ENCODE measurements around the gene SAC3D1. TPM values are rescaled to one million over a fixed set of nuclear protein-coding genes. Genes with fewer than 3 reads are reported as not detected.

The SAC3D1 gene
- total and polyA plus RNA-seq, 9 of the 15 experiments (the other 6 are each of a cell fraction or from before 2014, with no cell fraction given), result 0.20 to 35.2 (median 5.8) TPM

DNA sequence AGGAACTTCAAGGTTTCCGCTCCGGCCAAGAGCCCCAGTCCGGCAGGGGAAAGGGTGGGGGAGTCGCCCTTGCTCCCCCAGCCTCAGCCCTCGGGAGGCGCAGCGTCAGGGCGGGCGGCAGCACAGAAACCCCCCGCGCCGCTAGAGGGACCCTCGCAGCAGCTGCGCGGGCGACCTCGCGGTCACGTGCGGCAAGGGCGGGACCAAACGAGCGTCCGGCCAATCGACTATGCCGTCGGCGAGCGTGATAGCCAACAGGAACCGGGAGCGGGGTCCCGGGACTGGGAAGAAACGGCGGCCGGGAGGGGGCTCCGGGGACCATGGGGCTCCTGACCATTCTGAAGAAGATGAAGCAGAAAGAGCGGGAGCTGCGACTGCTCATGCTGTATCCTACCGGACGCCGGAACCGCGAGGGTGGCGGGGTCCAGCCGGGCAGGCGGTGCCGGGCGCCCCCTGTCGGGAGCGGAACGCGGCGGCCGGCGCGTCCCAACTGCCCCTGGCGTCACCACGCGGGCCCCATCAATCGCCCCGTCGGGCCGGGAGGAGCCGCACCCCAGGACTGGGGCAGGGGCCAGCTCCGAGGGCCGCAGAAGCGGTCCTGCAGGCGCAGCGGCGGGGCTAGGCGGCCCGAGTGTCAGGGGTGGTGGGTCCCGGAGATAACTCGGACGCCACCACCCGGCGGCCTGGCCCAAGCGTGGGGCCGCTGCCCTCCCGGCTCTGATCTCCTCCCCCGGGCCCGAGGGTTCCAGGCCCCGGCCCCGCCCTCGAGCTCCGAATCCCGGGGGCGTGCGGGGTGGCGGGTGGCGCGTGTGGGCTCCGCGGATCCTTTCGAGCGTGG lies 26.9 kb upstream of the SAC3D1 start, which contains the start of gene ARL2 (continued):
- peak; percentile 69 for TF ChIP-seq ZNF609 (CRISPR knock-in tag; IDR thresholded peaks at IDR 0.05; ENCODE audit: borderline replicate concordance)
- TF ChIP-seq POLR3G (IDR thresholded peaks at IDR 0.05; ENCODE audit: extremely low read depth, insufficient read length, insufficient replicate concordance), result no peak
- no peak for TF ChIP-seq TEAD4 (IDR thresholded peaks at IDR 0.05; ENCODE audit: low read length)
- TF ChIP-seq TEAD4 (CRISPR knock-in tag; IDR thresholded peaks at IDR 0.05; ENCODE audit: borderline replicate concordance), result peak; percentile 99
- peak; percentile 78 for TF ChIP-seq HNRNPL (IDR thresholded peaks at IDR 0.05; ENCODE audit: low read depth, low read length)
- peak; percentile 56; the same call in 1 of the 2 replicates for TF ChIP-seq TRIM28 (IDR thresholded peaks at IDR 0.05)
- TF ChIP-seq SRSF9 (IDR thresholded peaks at IDR 0.05; ENCODE audit: borderline replicate concordance, low read depth, low read length), result no peak
- no peak for TF ChIP-seq TBL1XR1 (IDR thresholded peaks at IDR 0.05; ENCODE audit: low read length in 2 of 2)
- TF ChIP-seq SMAD1 (IDR thresholded peaks at IDR 0.05; ENCODE audit: low read depth, low read length, partially characterized antibody), result no peak
- TF ChIP-seq BCL6 (CRISPR knock-in tag; IDR thresholded peaks at IDR 0.05), result no peak
- TF ChIP-seq TEAD2 (tag; IDR thresholded peaks at IDR 0.05), result no peak
- TF ChIP-seq SAP30 (IDR thresholded peaks at IDR 0.05; ENCODE audit: borderline replicate concordance, insufficient read depth, low read depth, low read length, poor library complexity, severe bottlenecking), result peak; percentile 61
- no peak for TF ChIP-seq BRF2 (IDR thresholded peaks at IDR 0.05; ENCODE audit: borderline replicate concordance, insufficient read depth, insufficient read length)
- TF ChIP-seq ZNF274 (IDR thresholded peaks at IDR 0.05; ENCODE audit: borderline replicate concordance, low read depth, low read length), result no peak
- TF ChIP-seq NFXL1 (CRISPR knock-in tag; IDR thresholded peaks at IDR 0.05), result no peak
- TF ChIP-seq ZNF431 (CRISPR knock-in tag; IDR thresholded peaks at IDR 0.05), result peak; percentile 95
- peak; percentile 57 for TF ChIP-seq SP2 (IDR thresholded peaks at IDR 0.05; ENCODE audit: extremely low read depth, low read depth, low read length, poor library complexity, severe bottlenecking)
- TF ChIP-seq LARP7 (IDR thresholded peaks at IDR 0.05), result no peak
- no peak for TF ChIP-seq HIVEP1 (CRISPR knock-in tag; IDR thresholded peaks at IDR 0.05)
- peak in 1 of 2 experiments; percentile 74; a peak in 2 of 4 replicates for TF ChIP-seq SIN3A (IDR thresholded peaks at IDR 0.05; ENCODE audit: borderline replicate concordance in 2 of 2, control insufficient read depth in 1 of 2, low read depth in 2 of 2, low read length in 2 of 2)
- TF ChIP-seq HCFC1 (IDR thresholded peaks at IDR 0.05; ENCODE audit: low read depth, low read length), result no peak; the same call in none of the 2 replicates
- no peak for TF ChIP-seq PCBP2 (IDR thresholded peaks at IDR 0.05; ENCODE audit: low read depth, low read length, poor library complexity, severe bottlenecking)
- peak; percentile 67; the same call in 1 of the 2 replicates for TF ChIP-seq NCOA1 (IDR thresholded peaks at IDR 0.05; ENCODE audit: low read depth)
